ENCODE data around the gene LYPD3.

GRCh38 chr19:43474986-43475705 lies 9.7 kb upstream of the LYPD3 start:
- TF ChIP-seq CTCF (IDR thresholded peaks at IDR 0.05; ENCODE audit: low read length) (no peak), EZH2 (IDR thresholded peaks at IDR 0.05; ENCODE audit: borderline replicate concordance, low read length) (no peak)

All from OCI-LY1 (cell line).